ENCODE measurements around the gene SPATA9. TPM values are rescaled to one million over a fixed set of nuclear protein-coding genes. Genes with fewer than 3 reads are reported as not detected.

Gene SPATA9
- total RNA-seq, 1 experiment from 2014 or later: not detected

- no peak for TF ChIP-seq CTCF (conservative IDR thresholded peaks at IDR 0.05)
- Histone ChIP-seq H2AFZ (ENCODE audit: low read length) (no peak overlapping the region), H2BK12ac (ENCODE audit: insufficient read length, low read depth, low read length) (no peak overlapping the region), H3K14ac (ENCODE audit: insufficient read depth, low read length) (no peak overlapping the region), H3K27ac (ENCODE audit: insufficient read length, low read depth, low read length) (no peak overlapping the region), H3K56ac (ENCODE audit: insufficient read length, low read depth, low read length) (no peak overlapping the region), H2BK120ac (ENCODE audit: low read depth, low read length, poor library complexity, severe bottlenecking) (no peak overlapping the region), H3K23ac (ENCODE audit: insufficient read length, low read depth, low read length) (no peak overlapping the region), H2BK20ac (ENCODE audit: low read depth, low read length, poor library complexity, severe bottlenecking) (no peak overlapping the region), H3K4me2 (ENCODE audit: insufficient read depth, insufficient read length, low read length) (no peak overlapping the region), H2BK5ac (ENCODE audit: insufficient read length, low read length) (no peak overlapping the region), H3K79me2 (ENCODE audit: insufficient read depth, low read length) (no peaks in the 10 kb centered on the region), H3K27me3 (ENCODE audit: insufficient read depth, low read length) (peaks cover 17% of the 10 kb centered on the region), H3K4ac (ENCODE audit: low read depth, low read length) (no peak overlapping the region), H3K9ac (ENCODE audit: extremely low read depth, insufficient read length, low read length) (no peak overlapping the region), H4K91ac (ENCODE audit: insufficient read length, low read depth, low read length) (no peak overlapping the region), H4K5ac (ENCODE audit: insufficient read length, low read depth, low read length) (no peak overlapping the region), H3K18ac (ENCODE audit: insufficient read length, low read depth, low read length) (no peak overlapping the region), H3K4me1 (ENCODE audit: insufficient read depth, low read length) (no peaks in the 10 kb centered on the region), H3K9me3 (ENCODE audit: control insufficient read depth, low read depth, low read length) (no peaks in the 10 kb centered on the region), H4K20me1 (ENCODE audit: control insufficient read depth, insufficient read depth, insufficient read length) (no peaks in the 10 kb centered on the region), H2AK5ac (ENCODE audit: insufficient read length, low read length) (no peak overlapping the region), H4K8ac (replicated peaks; ENCODE audit: insufficient read length, low read depth, low read length) (no peak overlapping the region), H2BK15ac (ENCODE audit: low read depth, low read length) (no peak overlapping the region), H3T11ph (ENCODE audit: low read length) (no peak overlapping the region), H3K79me1 (ENCODE audit: insufficient read depth, low read depth, low read length, poor library complexity, severe bottlenecking) (no peaks in the 10 kb centered on the region), H3K23me2 (ENCODE audit: insufficient read length, low read depth, low read length, poor library complexity, severe bottlenecking) (peaks cover 13% of the 10 kb centered on the region)
- peaks cover 13 to 14% of the 10 kb centered on the region in 2 experiments for H3K9me3 Mint-ChIP-seq
- H3K4me3 Mint-ChIP-seq: no peak overlapping the region
- DNase-seq: no peak
- H3K36me3 Mint-ChIP-seq (ENCODE audit: insufficient read depth in 1 of 3, low read depth in 3 of 3): peaks cover 5 to 14% (median 9%) of the 10 kb centered on the region in 3 experiments
- WGBS (ENCODE audit: extremely low coverage, insufficient read length, low lambda C conversion rate): no CpG with 5 or more reads among the region's 5 CpGs
- H3K27me3 Mint-ChIP-seq (ENCODE audit: low read depth): peaks cover 43% of the 10 kb centered on the region
- H3K27ac Mint-ChIP-seq: no peak overlapping the region; a peak in 1 of 7 replicates
- peaks cover 14% of the 10 kb centered on the region in 2 experiments for H3K4me1 Mint-ChIP-seq
Measured at GRCh38 chr5:95617057-95617456, 65.7 kb downstream of the SPATA9 start.

All from H9 (cell line).